Stimulated activated CD8-positive, alpha-beta memory T cell treated with anti-CD3 and anti-CD28 coated beads, Interleukin-15, amount 100 ng/mL, for 4 hours (primary cell): ENCODE results near the gene COL19A1.

Source experiments
- DNase-seq, 2 donors: peaks; one replicate each; pipeline ENCODE4 v3.0.0-alpha.2; 2020; ENCODE audit warnings: low read depth in 2 of 2

COL19A1 gene

DNA sequence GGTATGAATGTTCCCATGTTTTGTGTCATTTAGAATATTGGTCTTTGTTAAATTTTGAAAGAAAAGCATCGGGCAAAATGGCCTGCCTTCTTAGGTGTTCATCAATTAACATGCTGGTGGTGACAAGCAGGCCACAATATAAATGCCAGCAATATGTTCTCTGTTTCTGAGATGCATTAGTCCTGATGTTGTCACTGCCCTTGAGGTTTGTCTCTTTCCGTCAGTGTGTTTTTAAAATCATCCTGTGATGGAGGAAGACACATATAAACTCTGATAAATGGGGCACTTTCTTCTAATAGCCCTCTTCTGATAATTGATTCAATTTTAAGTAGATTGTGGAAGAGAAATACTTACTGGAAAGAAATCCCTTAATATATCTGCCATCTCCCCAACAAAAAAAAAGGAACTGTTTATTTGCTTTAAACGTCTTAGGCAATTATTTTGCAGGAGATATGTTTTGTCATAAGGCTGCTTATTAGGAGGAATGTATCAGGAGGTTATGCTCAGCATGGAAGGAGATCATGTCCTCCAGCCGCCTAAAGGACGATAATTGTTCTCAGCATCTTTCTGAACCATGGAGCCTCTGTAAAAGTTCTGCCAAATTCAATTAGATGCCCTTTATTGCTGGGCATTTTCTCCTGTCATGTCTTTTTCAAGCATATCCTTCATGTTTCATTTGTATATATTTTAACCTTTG lies 302.5 kb downstream of the COL19A1 start:
- no peak for DNase-seq

DNA sequence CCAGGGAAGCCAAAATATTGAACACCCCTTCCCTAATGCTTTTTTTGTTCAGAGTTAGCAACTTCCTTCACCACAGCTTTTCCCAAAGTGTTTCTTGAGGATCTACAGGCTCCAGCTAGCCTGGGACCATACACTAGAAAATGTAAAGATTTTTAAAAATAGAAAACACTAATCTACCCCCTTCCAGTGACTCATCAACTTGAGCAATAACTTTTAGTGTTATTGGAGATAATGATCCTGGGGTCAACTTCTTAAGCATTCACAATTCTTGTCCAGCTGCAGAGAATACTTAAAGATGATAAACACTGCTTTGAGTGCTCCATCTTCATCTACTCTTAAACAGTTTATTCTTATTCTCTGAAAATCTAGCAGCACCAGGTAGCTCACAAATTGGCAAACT lies 304.9 kb downstream of the COL19A1 start:
- DNase-seq, result no peak

DNA sequence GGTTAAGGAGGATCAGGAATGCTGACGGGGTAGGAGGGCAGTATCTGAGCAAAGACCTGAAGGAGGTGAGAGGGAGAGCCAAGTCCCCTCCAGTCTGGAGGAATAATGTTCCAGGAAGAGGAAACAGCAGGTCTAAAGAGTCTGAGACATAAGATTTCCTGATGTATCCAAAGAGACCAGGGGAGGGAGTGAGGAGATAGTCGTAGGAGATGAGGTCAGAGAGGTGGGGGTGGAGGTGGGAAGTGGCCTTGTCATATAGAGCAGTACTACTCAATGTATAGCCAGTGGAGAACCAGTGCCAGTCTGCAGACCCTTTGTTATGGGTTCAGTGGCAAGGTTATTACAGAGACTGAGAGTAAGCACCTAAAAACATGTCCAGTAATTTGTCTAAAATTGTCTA lies 305.9 kb downstream of the COL19A1 start:
- DNase-seq, result no peak

DNA sequence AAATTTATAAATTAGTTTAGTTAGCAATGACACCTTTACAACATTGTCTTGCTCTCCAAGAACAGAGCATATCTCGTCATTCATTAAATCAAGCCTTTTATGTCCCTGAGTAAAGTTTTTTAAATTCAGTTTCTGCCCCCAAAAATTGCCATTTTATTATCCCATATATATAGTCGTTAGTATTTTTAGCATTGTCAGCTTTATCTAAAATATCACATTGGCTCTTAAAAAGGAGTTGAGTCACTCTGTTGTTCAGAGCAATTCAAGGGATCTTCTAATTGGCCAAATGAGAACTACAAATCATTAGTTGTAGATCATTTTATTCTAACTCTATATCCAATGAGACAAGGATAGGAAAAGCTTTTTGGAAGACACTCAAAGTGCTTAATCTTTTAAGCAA lies 309.4 kb downstream of the COL19A1 start:
- DNase-seq, result no peak

DNA sequence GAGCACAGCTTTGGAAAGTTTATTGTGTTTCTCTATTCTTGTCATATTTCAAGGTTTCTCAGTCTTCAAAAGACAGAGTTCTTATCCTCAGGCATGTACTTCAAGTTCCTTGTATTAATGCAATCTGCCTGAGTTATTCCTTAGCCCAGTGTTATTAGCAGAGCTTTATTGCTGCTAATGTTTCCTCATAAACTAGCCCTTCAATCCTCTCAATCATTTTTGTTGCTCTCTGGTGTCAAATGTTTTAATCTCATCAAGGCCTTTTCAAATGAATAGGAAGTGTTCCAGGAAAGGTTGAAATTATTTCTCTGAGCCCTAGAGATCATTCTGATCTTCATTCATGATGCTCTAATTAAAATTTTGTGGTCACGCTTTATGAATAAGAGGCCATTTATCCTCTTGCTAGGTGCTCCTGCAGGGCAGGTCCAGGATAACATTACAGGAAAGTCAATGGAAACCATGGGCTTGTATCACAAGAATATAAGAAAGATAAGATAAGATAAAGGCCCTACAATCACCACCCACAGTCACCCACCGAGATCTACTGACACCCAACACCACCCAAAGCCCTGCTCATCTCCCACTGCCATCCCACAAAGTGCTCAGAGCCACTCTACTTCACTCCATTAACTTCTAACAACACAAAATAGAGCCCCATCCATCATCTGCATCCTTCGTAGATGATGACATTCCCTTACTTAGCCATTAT lies 310.6 kb downstream of the COL19A1 start:
- DNase-seq, result no peak

DNA sequence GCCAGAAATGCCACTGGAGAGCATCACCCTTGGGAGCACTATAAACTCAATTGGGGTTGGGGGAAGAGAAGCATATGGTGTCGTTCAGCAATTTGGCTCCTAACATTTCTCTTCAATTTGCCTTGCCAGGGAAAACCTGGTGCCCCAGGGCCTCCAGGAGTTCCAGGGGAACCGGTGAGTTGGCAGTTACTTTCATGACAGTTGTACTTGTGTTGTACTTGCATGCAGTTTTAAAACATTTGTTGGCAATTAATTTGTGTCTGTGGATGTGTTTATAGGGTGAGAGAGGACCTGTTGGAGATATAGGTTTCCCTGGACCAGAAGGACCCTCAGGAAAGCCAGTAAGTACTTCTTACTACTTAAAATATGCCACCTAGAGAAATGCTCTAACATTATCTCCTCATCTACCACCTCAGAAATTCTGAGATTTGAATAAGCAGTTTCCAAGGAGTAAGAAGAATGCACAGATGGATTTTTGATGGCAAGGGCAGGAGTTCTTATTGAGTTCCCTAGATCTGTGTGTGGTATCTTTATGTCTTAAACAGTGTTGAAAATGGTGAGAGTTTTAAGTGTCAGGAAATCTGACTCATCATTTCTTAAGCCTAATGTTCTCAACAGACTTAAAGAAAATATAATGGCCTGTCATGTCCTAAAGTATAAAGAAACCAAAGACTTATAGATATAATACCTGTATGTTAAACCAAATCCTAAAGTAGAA lies 314.0 kb downstream of the COL19A1 start:
- no peak for DNase-seq

DNA sequence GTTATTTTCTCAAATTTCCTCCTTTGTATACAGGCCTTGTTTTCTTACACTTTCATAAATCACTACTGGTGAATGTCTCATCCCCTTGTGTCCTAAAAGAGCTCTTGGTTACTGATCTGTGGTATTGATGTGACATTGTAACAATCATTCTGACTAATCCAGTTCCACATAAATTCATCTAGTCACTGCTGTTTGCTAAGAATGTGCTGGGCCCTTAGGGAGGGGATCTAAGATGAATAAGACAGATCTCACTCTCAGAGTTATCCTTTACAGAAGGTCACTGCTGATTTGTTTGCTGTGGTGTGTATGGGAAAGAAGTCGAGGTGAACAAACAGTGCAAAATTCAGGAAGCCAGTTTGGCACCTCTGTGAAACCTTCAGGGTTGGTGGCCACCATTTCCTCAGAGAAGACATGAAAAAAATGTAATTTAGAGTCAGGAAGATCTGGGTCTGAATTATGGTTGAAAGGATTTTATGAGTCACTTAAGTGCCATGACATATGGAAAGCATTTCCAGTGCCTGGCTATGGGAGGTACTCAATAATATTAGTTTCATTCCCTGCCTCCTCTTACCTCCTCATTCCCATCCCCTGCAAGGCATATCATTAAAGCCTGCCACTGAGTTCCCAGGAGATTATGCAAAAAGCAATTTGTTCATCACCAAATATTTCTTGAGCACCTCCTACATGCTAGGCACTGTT lies 314.7 kb downstream of the COL19A1 start:
- no peak for DNase-seq

DNA sequence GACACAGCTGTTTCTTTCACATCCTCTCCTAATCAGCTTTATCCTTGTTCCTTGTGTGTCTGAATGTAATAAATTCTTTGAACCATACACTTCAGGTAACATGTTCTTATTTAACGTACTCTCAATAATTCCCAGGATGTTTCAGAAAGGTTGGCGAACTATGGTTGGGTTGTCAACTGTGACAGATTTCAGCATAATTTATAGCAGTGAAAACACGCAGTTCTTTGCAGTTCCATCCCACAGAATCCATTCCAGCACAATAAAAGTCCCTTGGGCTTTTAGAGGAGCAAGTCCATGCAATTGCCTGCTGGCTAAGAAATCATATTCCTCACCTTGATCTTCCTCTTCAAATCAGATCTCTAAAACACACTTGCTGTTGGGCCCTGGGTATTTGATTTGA lies 317.2 kb downstream of the COL19A1 start:
- no peak for DNase-seq

DNA sequence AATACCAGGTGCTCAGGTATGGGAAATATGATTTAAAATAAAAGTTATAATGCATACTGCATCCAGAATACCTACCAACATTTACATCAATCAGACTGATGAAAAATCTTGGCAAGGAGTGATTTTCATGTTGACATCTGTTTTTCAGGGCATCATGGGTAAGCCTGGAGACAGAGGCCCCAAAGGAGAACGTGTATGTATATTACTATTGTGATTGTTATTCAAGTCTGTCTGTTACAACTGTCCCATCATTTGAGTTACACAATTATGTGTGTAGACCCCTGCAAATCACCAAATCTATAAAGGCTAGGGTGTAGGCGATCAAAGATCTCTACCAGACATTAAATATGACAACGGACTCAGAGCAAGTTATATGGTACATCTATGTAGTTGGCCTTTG lies 318.4 kb downstream of the COL19A1 start:
- no peak for DNase-seq

DNA sequence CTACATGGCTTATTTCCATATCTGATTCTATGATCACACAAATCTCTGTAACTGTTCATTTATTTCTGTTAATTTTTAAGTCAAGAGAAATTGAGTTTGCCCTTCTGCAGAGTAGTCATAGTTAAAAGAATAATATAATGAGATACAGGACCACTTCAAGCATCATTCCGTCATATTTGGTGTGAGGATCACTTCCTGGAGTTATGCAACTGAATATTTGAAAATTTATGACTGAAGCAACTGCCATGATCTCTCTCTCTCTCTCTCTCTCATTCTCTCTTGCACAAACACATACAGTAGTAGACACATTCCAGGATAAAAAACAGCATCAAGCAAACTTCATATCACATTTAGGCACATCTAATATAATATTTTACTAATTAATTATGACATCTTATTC lies 320.1 kb downstream of the COL19A1 start:
- DNase-seq, result no peak

DNA sequence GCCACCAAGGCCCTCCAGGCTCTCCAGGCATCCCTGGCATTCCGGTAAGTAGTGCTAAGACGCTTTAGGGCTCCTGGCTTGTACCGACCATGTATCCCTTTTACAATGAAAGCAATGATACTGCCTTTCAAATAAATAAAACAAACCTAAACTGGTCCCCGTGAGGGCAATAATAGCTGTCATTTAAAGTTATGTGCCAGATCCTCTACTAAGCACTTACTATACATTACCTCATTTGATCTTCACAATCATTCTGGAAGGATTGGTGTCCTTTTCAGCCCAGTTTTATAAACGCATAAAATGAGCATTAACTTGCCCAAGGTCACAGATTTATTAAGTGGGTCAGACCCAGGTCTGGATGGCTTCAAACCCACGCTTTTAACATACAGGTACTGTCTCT lies 321.8 kb downstream of the COL19A1 start:
- no peak for DNase-seq

DNA sequence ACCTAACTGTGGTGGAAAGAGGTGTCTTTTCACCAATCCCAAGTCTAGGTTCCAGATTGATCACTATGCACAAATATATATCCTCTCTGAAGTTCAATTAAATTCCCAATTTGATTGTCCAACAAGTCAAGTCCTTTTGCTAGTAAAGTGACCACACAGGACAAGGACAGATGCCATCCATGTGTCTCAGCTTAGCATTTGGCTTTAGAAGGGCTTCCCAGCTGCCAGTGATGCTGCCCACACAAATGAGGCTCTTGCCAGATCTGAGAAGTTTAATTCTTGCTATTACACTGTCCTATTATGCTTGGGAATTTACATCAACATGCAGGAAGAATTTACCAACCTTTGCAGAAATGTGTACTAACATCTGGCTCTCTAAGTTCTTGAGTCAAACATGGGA lies 328.1 kb downstream of the COL19A1 start:
- DNase-seq, result no peak

DNA sequence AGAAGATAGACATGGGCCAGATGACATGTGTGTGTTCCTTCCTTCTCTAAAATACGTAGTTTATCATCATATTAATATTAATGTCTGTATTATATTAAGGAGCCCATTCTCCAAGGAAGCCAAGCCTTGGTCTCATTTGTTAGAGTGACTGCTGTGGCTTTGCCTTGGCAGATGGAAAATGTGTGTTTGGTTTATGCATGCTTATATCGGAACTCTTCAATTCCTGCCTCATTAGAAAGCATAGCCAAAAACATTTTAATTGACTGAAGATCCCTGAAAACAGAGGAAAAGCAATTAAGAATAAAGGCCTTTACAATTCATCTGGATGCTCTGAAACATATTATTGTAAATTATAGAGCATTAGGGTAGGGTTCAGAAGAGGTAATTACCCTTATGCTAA lies 330.2 kb downstream of the COL19A1 start:
- DNase-seq, result no peak

DNA sequence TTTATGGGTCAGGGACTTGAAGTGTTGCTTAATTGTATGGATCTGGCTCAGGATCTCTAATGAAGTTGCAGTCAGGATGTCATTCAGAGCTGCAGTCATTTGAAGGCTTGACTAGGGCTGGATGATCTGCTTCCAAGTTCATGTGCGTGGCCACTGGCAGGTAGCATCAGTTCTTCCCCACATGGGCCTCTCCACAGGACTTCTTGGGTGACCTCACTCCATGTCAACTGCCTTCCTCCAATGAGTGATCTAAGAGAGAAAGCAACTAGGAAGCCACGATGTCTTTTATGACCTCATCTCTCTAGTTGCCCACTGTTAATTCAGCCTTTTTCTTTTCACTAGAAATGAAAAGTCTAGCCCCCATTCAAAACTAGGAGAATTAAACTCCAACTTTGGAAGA lies 332.4 kb downstream of the COL19A1 start:
- no peak for DNase-seq

DNA sequence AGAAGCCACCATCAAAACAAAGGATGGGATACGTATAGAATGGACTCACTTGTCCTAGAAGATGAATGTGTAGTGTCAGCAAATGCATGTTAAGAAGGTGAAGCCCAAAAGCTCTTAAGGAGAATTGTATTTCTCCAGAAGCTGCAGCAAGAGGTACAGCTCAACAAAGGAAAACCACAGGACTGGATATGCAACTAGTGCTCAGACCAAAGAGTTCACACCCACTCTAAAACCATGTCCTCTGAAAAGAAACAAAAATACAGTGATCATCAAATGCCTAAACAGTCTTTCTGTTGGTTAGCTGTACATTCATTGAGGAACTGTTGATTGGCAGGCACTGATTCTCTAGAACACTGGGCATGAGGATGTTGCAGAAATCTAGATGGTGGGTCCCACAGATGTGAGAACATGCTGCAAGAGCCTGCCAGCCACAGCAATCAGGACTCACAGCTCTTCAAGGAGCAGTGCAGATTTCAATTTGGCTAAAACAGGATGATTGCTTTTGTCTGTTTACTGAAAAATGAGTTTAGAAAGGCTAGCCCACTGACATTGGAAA lies 342.0 kb downstream of the COL19A1 start:
- no peak for DNase-seq

DNA sequence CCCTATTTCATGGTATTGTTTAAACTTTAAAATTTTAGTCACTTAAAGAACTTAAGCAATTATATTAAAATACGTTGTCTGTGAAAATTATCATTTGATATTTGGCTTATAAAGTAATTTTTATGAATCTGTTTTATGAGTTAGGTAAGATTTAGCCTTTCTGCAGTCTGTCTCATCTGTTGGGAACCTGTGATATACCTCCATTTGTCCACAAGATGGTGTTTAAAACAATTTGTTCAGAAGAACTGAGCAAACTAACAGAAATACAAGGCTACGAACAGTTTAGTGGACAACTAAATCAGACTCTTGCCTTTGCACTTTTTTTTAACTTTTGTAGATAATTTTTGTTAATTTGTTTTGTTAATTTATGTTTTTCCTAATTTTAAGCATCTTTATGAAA lies 344.1 kb downstream of the COL19A1 start:
- DNase-seq, result no peak

DNA sequence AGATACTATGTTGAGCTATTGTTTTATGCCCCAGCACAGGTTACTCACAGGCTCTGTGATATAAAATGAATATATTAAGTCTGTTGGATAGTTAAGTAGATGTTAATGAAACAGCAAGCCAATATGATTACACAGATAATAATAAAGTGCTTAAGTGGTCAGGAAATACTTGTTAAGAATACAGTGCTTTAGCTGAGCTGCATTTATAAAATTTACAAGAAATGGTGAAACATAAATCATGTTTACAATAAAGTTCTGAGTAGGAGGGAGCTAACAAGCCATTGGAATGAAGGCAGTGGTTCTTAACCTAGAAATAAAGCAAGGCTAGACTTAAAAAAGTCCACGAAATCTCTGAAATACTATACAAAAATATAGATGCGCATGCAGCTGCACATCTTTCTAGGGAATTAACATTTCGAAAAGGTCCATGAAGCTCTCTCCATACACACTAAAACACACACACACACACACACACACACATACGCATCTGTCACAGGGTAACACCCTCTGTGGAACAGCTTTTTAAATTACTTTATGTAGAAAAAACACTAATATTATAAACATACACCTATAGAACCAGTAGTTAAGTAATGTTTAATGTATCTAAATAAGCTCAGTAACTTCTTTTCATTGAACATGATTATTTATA lies 349.2 kb downstream of the COL19A1 start:
- no peak for DNase-seq

DNA sequence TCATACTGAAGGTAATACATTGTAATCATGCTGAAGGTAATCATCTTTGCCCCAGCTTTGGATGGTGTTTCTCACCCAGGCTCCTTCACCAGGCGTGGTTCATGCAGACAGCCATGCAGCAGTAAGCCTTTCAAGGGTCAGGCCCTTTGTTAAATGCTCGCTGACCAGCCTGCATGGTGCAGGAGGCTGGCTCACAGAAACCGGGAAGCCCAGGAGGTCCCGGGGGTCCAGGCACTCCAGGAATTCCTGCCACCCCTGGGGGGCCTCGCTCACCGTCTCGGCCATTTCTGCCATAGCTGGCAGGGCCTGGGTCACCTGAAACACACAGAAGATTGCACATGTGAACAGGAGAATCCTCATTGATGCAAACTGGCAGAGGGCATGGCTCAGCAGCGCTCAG lies 350.4 kb downstream of the COL19A1 start:
- no peak for DNase-seq

DNA sequence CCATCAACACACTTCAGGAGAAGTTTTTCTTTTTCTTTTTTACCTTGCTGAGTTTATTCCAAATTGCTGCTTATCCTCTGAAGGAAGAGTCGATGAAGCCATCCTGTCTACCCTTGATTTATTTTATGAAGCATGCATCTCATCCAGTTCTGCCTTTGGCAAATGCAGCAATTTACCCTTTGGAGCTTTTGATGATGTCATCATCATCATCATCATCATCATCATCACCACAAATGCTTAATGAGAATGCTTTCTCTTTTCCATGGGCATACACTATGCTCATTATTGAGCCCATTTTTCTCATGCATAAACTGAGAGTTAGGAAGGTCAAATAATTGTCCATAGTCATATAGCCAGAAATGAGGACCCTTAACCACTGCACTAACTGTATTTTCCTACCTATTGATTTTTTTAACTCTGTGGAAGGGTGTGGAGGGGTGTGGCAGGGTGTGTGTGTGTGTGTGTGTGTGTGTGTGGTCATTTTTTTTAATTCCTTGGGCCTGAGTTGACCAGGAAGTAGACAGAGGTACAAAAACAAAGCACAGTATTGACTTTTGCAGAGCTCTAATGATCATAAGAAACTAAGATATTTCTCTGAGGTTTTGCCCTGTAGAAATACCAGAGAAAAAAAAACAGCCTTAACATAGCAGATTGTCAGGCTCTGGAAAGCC lies 353.7 kb downstream of the COL19A1 start:
- DNase-seq, result no peak

DNA sequence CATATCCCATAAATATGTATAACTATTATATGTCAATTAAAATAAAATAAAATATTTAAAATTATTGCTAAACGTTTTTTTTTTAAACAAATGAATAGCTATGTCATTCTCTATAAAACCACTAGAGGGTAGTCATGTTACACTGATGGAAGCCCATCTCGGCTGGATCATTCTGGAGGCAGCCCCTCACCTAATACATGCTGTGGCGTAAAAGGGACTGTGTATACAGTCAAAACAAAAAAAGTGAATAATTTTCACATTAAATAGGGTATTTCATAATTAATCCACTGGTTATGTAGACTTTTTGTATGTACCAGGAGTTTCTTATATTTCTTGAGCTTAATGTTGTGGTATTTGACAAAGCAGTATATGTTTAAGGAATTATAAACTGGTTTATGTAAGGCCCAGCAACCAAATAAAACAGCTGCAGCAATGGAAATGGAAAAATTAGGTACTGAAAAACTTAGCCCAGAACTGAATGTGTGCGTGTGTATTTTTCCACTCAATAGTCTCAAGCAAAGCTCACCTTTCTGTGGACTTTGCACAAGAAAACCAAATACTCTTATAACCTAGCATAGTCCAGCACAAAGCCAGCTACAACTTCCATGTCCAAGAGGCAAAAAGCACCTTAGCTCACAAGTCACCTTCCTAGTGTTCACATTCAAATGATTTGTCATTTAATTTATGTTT lies 354.8 kb downstream of the COL19A1 start:
- no peak for DNase-seq
